ENCODE results near the gene STN1. TPM values are rescaled to one million over a fixed set of nuclear protein-coding genes. Genes with fewer than 3 reads are reported as not detected.

STN1 gene
- total RNA-seq, 1 experiment from 2014 or later, result 74.7 TPM

DNA sequence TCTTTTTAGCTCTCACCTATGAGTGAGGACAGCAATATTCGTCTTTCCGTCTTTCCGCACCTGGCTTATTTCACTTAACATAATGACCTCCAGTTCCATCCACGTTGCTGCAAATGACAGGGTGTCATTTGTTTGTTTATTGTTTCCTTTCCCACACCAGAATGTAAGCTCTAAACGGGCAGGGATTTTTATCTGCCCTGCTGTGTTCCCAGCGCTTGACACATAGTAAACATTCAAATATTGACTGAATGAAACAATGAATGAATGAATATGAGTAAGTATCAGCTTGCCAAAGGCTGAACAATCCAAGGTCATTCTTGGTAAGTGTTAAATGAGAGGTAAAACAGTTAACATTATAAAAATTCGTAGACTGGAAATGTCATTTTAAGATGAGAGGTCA lies 75.4 kb downstream of the STN1 start (continued):
- TF ChIP-seq CBX3 (IDR thresholded peaks at IDR 0.05; ENCODE audit: low read depth) (no peak), SRF (IDR thresholded peaks at IDR 0.05; ENCODE audit: low read depth) (no peak)

- CTCF ChIA-PET, result no interaction called here
- Histone ChIP-seq H3K79me2 (ENCODE audit: insufficient read depth, low read length) (no peaks in the 10 kb centered on the region), H3K36me3 (ENCODE audit: control insufficient read depth in 1 of 2, insufficient read depth in 2 of 2, low read length in 2 of 2) (no peaks in the 10 kb centered on the region), H3K27ac (ENCODE audit: low read depth, low read length) (no peak overlapping the region), H3K27me3 (ENCODE audit: insufficient read depth, low read length) (peaks cover 3% of the 10 kb centered on the region; the same call in 1 of the 2 replicates), H3K4me2 (ENCODE audit: low read length) (no peak overlapping the region), H4K20me1 (ENCODE audit: insufficient read depth) (no peaks in the 10 kb centered on the region), H3K4me3 (replicated peaks in 1 of 2; ENCODE audit: low read depth in 1 of 2, low read length in 2 of 2) (no peak overlapping the region), H3K4me1 (ENCODE audit: control insufficient read depth in 1 of 2, insufficient read depth in 2 of 2, low read length in 2 of 2) (no peaks in the 10 kb centered on the region), H3K9me3 (ENCODE audit: control insufficient read depth in 1 of 2, insufficient read depth in 1 of 2, low read depth in 1 of 2, low read length in 2 of 2) (no peaks in the 10 kb centered on the region), H2AFZ (ENCODE audit: low read depth, low read length, poor library complexity, severe bottlenecking) (no peak overlapping the region), H3K9ac (ENCODE audit: low read length) (no peak overlapping the region), H3K9me2 (ENCODE audit: insufficient read depth) (no peaks in the 10 kb centered on the region)
- DNase-seq (ENCODE audit: low read depth, low spot score), result no peak
- ATAC-seq, result no peak
- TF ChIP-seq ZFX (IDR thresholded peaks at IDR 0.05) (no peak; the same call in 1 of the 2 replicates), POLR2AphosphoS5 (IDR thresholded peaks at IDR 0.05; ENCODE audit: low read depth, low read length) (no peak), CEBPB (IDR thresholded peaks at IDR 0.05; ENCODE audit: low read depth) (no peak), REST (IDR thresholded peaks at IDR 0.05; ENCODE audit: low read depth) (no peak), TCF7L2 (IDR thresholded peaks at IDR 0.05; ENCODE audit: borderline replicate concordance, extremely low read depth, insufficient read depth, insufficient read length) (no peak), JUND (IDR thresholded peaks at IDR 0.05) (no peak), EZH2phosphoT487 (IDR thresholded peaks at IDR 0.05; ENCODE audit: borderline replicate concordance) (no peak), RAD21 (IDR thresholded peaks at IDR 0.05; ENCODE audit: low read depth) (no peak)
- TF ChIP-seq, protein P1, sequence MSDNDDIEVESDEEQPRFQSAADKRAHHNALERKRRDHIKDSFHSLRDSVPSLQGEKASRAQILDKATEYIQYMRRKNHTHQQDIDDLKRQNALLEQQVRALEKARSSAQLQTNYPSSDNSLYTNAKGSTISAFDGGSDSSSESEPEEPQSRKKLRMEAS (IDR thresholded peaks at IDR 0.05), result no peak
- POLR2A ChIA-PET, result no interaction called here
- BruUV-seq (replicated peaks), result no TSS peak
- RAD21 ChIA-PET (ENCODE audit: low non-redundant PET in 1 of 2, low total read pairs in 2 of 2, uncharacterized antibody in 2 of 2, unreplicated experiment in 2 of 2), result no interaction called here
- intact Hi-C loops (cut with micrococcal nuclease), result no loop called here
Observed at GRCh38 chr10:103841519-103841918, 76.5 kb downstream of the STN1 start.
